Transverse colon (tissue), 4 donors: ENCODE measurements around the gene THTPA. TPM values are rescaled to one million over a fixed set of nuclear protein-coding genes. Genes with fewer than 3 reads are reported as not detected.

Experiments used
- DNase-seq: peaks from one replicate; pipeline ENCODE4 v3.0.0-alpha.2; 2019
- H3K27ac ChIP-seq, 4 donors: fragments of 200-600 bp; sonication (generic); 2 replicates each; pipeline ENCODE4 v1.5.1; 2016 to 2018; ENCODE audit warnings: inconsistent platforms in 4 of 4
- H3K27me3 ChIP-seq: fragments of 200-600 bp; sonication (generic); 2 replicates; pipeline ENCODE4 v1.5.1; 2017; ENCODE audit warnings: inconsistent platforms
- H3K36me3 ChIP-seq, 4 donors: fragments of 200-600 bp; sonication (generic); 2 replicates each; pipeline ENCODE4 v1.5.1; 2017 to 2019; ENCODE audit warnings: inconsistent platforms in 4 of 4
- H3K4me1 ChIP-seq, 4 donors: fragments of 200-600 bp; sonication (generic); 2 replicates each; pipeline ENCODE4 v1.5.1; 2017 to 2020; ENCODE audit warnings: inconsistent platforms in 4 of 4
- H3K4me3 ChIP-seq, 4 donors: fragments of 200-600 bp; sonication (generic); 1 replicate in 1 of 4; 2 replicates in 3 of 4; pipeline versions ENCODE4 v1.5.1 to v1.6.1; 2017 to 2019; ENCODE audit warnings: inconsistent platforms in 4 of 4
- H3K9me3 ChIP-seq, 2 donors: fragments of 200-600 bp; sonication (generic); 2 replicates each; pipeline ENCODE4 v1.5.1; 2017 to 2019; ENCODE audit warnings: inconsistent platforms in 2 of 2
- EP300 ChIP-seq: sonication (generic); formaldehyde crosslinking; IDR thresholded peaks from one replicate; pipeline ENCODE4 v1.6.1; 2017; ENCODE audit warnings: antibody characterized with exemption, low read depth
- POLR2A ChIP-seq: fragments of 450-650 bp; IDR thresholded peaks from one replicate; pipeline ENCODE4 v1.6.1; 2016; ENCODE audit warnings: antibody characterized with exemption, mild to moderate bottlenecking, moderate library complexity
- POLR2AphosphoS5 ChIP-seq, 3 donors: sonication (generic); formaldehyde crosslinking; IDR thresholded peaks; one replicate each; pipeline ENCODE4 v1.6.1; 2016; ENCODE audit warnings: antibody characterized with exemption in 3 of 3
- WGBS, 2 donors: methylation state at CpG; one replicate each; pipeline ENCODE4 v1.1.5; 2018; ENCODE audit warnings: low coverage in 1 of 2; 5-methylcytosine and 5-hydroxymethylcytosine counted together
- in situ Hi-C, 4 donors: fragments of 200-750 bp; cut with MboI; loops; one replicate each; pipeline versions ENCODE4 v1.15.0 to v1.15.1; 2017; ENCODE audit warnings: low sequenced_read_pairs in 3 of 4, low pct_ligation_motif_present in 1 of 4, low pct_unique_long_range_greater_than_20kb in 1 of 4
- intact Hi-C: fragments of 100-400 bp; cut with DNase I; formaldehyde crosslinking; loops from one replicate; pipeline ENCODE4 v1.15.1; 2023; ENCODE audit warnings: low total_unique reads
- total RNA-seq, 4 donors: library from RNA; depleted of rRNA; stranded (reverse); fragments of >200 nt; gene quantifications; one replicate each; pipeline ENCODE4 v1.1.0, GENCODE V29; 2016
- TF ChIP-seq, protein P1 (sequence below), 5 experiments: fragments of 200-600 bp in 3 of 5; fragments of 450-650 bp in 2 of 5; sonication (generic) in 3 of 5; IDR thresholded peaks; 1 replicate in 2 of 5; 2 replicates in 3 of 5; pipeline ENCODE4 v1.5.1; 2016 to 2017; ENCODE audit warnings: antibody characterized with exemption in 5 of 5, inconsistent platforms in 3 of 5, mild to moderate bottlenecking in 2 of 5, moderate library complexity in 1 of 5

The THTPA gene
- total RNA-seq, 4 donors from 2014 or later: 6.8 to 34.0 (median 26.0) TPM

DNA sequence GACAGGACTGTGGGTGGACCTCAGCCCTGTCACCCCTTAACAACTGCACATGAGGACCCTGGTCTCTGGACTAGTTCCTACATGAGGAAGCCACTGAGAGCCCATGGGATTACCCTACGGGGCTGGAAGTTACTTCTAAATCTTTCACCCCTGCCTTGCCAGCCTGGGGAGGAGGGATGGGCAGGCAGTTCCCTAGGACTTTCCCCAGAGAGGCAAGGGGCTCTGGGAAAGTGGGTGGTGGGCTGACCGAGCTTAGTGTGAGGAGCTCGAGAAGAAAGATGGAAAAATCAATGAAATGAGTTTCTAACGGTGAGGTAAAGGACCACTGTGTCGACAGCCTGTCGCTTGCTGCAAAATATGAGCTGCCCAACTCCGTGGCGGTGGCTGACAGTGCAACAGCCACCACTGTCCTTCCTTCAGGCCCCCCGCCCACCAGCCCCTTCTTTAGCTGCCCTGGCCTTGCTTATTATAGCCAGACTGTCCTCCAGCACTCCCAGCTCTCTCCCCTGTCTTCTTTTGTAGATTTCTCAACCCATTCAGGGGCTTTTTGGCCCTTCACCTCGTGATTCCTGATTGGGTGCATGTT, 9.5 kb upstream of the THTPA start:
- in situ Hi-C loops (no loop called here), intact Hi-C loops (no loop called here)
- Histone ChIP-seq H3K36me3 (no peaks in the 10 kb centered on the region), H3K4me3 (no peak overlapping the region), H3K27ac (no peak overlapping the region), H3K4me1 (peaks cover 0 to 15% (median 9%) of the 10 kb centered on the region in 4 donors), H3K27me3 (peaks cover 9% of the 10 kb centered on the region), H3K9me3 (no peaks in the 10 kb centered on the region)
- WGBS, 2 donors: 78 to 81% methylated on average over 8 to 10 of the region's 10 CpGs
- TF ChIP-seq POLR2A (no peak), POLR2AphosphoS5 (IDR thresholded peaks at IDR 0.05) (no peak), EP300 (no peak)
- TF ChIP-seq, protein P1, sequence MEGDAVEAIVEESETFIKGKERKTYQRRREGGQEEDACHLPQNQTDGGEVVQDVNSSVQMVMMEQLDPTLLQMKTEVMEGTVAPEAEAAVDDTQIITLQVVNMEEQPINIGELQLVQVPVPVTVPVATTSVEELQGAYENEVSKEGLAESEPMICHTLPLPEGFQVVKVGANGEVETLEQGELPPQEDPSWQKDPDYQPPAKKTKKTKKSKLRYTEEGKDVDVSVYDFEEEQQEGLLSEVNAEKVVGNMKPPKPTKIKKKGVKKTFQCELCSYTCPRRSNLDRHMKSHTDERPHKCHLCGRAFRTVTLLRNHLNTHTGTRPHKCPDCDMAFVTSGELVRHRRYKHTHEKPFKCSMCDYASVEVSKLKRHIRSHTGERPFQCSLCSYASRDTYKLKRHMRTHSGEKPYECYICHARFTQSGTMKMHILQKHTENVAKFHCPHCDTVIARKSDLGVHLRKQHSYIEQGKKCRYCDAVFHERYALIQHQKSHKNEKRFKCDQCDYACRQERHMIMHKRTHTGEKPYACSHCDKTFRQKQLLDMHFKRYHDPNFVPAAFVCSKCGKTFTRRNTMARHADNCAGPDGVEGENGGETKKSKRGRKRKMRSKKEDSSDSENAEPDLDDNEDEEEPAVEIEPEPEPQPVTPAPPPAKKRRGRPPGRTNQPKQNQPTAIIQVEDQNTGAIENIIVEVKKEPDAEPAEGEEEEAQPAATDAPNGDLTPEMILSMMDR (IDR thresholded peaks at IDR 0.05): no peak
- DNase-seq: no peak

DNA sequence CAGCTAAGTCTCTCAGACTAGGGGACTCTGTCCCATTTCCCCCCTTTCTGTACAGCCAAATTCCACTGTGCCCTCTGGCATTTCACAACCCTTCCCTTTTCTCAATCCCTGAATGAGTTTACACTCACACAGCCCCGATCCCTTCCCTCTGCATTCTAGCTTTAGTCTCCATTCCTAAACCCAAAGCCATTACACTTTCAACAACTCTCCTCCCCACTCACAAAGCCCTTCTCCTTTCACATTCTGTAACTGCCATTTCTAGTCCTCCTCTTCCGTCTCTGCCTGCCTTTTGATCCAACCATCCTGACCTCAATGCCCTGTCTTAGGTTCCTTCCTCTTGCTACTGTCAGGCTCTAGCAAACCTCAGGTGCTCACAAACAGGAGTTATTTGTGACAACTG, 8.1 kb upstream of the THTPA start:
- in situ Hi-C loops (no loop called here), intact Hi-C loops (no loop called here)
- Histone ChIP-seq H3K27ac (no peak overlapping the region), H3K9me3 (no peaks in the 10 kb centered on the region), H3K27me3 (peaks cover 9% of the 10 kb centered on the region), H3K36me3 (no peaks in the 10 kb centered on the region), H3K4me1 (peaks cover 0 to 19% (median 13%) of the 10 kb centered on the region in 4 donors), H3K4me3 (no peak overlapping the region)
- TF ChIP-seq POLR2AphosphoS5 (IDR thresholded peaks at IDR 0.05): no peak
- no peak for TF ChIP-seq POLR2A
- no peak for TF ChIP-seq EP300
- TF ChIP-seq, protein P1 (IDR thresholded peaks at IDR 0.05): no peak
- 72 to 77% methylated on average over 2 of the region's 2 CpGs for WGBS, 2 donors
- DNase-seq: no peak

DNA sequence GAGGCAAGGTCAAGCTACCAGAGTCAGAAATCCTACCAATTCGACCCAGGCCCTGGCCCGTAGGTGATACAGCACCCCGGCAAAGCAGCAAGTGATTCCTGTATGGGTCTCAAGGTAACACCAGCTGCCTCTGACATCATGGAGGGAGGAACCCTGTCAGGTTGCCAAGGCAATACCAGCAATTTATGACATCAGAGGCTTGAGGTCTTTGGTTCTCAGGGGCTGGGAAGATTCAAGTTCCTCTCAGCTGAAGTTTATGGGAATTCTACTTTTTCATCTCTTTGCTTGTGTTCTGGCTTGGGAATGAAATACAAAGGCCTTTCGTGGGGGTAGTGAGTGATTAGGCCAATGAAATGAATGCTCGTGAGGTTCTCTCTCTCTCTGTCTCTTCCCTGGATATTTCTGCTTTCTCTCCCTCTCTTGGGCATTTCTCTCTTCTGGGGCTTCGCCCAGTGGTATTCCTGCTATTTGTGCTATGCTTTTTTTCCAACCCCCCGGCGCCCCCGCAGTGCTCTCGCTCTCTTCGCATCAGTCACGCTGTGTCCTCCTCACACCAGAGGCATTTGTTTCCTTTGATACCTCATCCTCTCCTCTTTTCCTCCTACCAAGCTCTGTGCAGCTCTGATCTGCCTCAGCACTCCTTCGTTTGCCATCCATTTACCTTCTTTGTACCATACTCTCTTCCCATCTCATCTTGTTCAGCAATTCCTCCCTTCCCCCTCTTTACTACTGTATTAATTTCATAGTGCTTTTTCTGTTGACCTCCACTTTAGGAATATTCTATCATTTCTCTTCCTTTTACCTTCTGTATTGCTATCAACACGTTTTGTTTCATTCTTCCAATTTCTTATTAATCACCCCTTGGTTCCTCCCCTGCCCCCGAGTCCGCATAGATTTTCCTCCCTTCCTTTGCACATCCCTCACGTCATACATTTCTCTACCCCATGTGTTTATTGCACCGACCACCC, 7.4 kb upstream of the THTPA start:
- peaks cover 0 to 19% (median 13%) of the 10 kb centered on the region in 4 donors for H3K4me1 ChIP-seq
- in situ Hi-C loops (no loop called here), intact Hi-C loops (no loop called here)
- H3K36me3 ChIP-seq: no peaks in the 10 kb centered on the region
- H3K4me3 ChIP-seq: no peak overlapping the region
- peaks cover 9% of the 10 kb centered on the region for H3K27me3 ChIP-seq
- no peak overlapping the region for H3K27ac ChIP-seq
- H3K9me3 ChIP-seq: no peaks in the 10 kb centered on the region
- DNase-seq: no peak
- 72 to 76% methylated on average over 14 to 18 of the region's 18 CpGs for WGBS, 2 donors
- TF ChIP-seq POLR2A (no peak), EP300 (no peak), POLR2AphosphoS5 (IDR thresholded peaks at IDR 0.05) (no peak)
- TF ChIP-seq, protein P1 (IDR thresholded peaks at IDR 0.05): no peak

DNA sequence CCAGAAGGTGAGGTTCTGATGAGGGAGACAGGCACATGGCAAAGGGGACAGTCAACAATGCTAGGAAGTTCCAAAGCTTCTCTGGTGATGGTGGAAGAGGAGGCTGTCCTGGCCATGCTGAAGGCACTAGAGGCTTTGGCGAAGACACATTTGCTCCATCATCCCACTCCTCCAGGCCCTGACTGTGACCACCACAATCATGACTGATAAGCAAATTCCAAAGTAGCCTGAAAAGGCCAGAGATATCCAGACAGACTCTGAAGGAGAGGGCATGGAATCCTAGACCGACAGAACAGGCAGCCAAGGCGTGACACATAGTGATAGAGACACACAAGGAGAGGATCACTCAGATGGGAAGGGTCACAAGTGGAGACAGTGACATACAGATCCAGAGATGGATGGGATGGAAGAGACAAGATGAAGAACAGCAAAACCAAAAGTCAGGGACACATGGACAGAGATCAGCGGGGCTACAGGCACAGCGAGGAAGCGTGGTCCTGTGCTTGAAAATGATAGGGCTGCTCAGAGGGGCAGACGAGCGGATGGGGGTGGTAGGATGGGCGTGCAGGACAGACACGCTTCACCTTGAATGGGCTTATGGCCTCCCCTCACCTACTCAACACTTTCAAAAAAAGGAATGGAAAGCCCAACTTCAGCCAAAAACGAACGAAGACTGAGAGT, 5.8 kb upstream of the THTPA start:
- peak overlapping the region; percentile 49 to 76 (median 64) for H3K4me3 ChIP-seq
- H3K27ac ChIP-seq: peak overlapping the region in 2 of 4 donors; percentile 50 to 63
- intact Hi-C loops (no loop called here), in situ Hi-C loops (loop anchor here in 3 of 4 donors (10.0 to 25.0 kb wide), 2 partner anchors 75 to 213 kb away; no protein-coding TSS in a partner anchor)
- TF ChIP-seq EP300 (no peak), POLR2AphosphoS5 (IDR thresholded peaks at IDR 0.05) (no peak), POLR2A (no peak)
- TF ChIP-seq, protein P1 (IDR thresholded peaks at IDR 0.05): no peak
- WGBS, 2 donors: 65 to 66% methylated on average over 5 to 12 of the region's 12 CpGs
- H3K27me3 ChIP-seq: peaks cover 9% of the 10 kb centered on the region
- no peaks in the 10 kb centered on the region for H3K9me3 ChIP-seq
- H3K4me1 ChIP-seq: peaks cover 4 to 16% (median 14%) of the 10 kb centered on the region in 4 donors
- DNase-seq: no peak
- no peaks in the 10 kb centered on the region for H3K36me3 ChIP-seq
